ENCODE measurements around the gene ARHGAP6. TPM values are rescaled to one million over a fixed set of nuclear protein-coding genes. Genes with fewer than 3 reads are reported as not detected.

Gene ARHGAP6
- total RNA-seq, 6 donors from 2014 or later, result 14.4 to 40.9 (median 18.0) TPM

DNA sequence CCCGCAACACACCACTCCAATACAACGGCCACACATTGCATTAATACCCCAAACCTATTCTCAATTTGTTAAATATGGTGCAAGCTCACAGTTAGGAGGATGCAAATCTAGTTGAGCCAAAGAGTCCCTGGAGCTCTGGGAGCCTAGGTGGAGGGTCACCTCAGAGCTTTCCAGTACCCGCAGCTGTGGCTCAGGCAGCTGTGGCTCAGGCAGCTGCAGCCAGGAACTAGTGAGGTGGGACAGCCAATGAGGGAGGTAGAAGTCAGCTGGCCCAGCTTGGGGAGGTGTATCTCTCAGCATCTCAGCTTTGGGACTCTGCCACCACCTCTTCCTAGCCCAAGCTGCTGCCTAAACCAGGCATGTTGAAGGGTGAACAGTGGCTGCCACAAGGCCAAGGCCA lies 36.7 kb upstream of the ARHGAP6 start:
- no peaks in the 10 kb centered on the region for H3K27me3 ChIP-seq
- H3K27ac ChIP-seq, result no peak overlapping the region
- no peaks in the 10 kb centered on the region for H3K9me3 ChIP-seq
- TF ChIP-seq POLR2AphosphoS5 (IDR thresholded peaks at IDR 0.05) (no peak), POLR2A (IDR thresholded peaks at IDR 0.05) (no peak), EP300 (IDR thresholded peaks at IDR 0.05) (no peak)
- TF ChIP-seq, protein P1, sequence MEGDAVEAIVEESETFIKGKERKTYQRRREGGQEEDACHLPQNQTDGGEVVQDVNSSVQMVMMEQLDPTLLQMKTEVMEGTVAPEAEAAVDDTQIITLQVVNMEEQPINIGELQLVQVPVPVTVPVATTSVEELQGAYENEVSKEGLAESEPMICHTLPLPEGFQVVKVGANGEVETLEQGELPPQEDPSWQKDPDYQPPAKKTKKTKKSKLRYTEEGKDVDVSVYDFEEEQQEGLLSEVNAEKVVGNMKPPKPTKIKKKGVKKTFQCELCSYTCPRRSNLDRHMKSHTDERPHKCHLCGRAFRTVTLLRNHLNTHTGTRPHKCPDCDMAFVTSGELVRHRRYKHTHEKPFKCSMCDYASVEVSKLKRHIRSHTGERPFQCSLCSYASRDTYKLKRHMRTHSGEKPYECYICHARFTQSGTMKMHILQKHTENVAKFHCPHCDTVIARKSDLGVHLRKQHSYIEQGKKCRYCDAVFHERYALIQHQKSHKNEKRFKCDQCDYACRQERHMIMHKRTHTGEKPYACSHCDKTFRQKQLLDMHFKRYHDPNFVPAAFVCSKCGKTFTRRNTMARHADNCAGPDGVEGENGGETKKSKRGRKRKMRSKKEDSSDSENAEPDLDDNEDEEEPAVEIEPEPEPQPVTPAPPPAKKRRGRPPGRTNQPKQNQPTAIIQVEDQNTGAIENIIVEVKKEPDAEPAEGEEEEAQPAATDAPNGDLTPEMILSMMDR (IDR thresholded peaks at IDR 0.05), result no peak
- WGBS, 2 donors, result 84 to 100% methylated on average over 2 to 3 of the region's 3 CpGs
- H3K4me3 ChIP-seq, result no peak overlapping the region
- DNase-seq, result no peak
- no peaks in the 10 kb centered on the region for H3K36me3 ChIP-seq
- H3K4me1 ChIP-seq, result no peaks in the 10 kb centered on the region
- no peak for ATAC-seq (ENCODE audit: low FRiP score in 2 of 2)

DNA sequence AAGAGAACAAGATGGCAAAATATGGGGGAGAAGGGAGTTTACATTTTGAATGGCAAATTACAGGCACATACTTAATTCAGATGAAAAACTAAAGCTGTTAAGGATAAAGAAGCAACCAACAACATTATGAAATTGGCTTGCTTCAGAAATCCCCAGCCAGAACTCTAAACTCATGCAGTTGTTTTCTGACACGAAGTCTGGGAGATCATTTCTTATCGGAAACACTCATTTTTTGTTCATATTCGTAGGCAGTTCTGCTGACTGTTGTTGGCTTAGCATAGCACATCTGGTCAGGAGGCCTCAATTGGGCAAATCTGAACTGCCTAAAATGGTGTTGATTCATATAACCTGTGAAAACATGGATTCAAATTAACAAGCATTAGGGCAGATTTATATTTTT lies 33.0 kb upstream of the ARHGAP6 start:
- WGBS, 2 donors, result 72 to 100% methylated on average over 3 of the region's 3 CpGs
- no peak overlapping the region for H3K4me3 ChIP-seq
- H3K4me1 ChIP-seq, result no peaks in the 10 kb centered on the region
- ATAC-seq (ENCODE audit: low FRiP score in 2 of 2), result no peak
- no peaks in the 10 kb centered on the region for H3K27me3 ChIP-seq
- no peak overlapping the region for H3K27ac ChIP-seq
- no peaks in the 10 kb centered on the region for H3K36me3 ChIP-seq
- TF ChIP-seq POLR2A (IDR thresholded peaks at IDR 0.05) (no peak), POLR2AphosphoS5 (IDR thresholded peaks at IDR 0.05) (no peak)
- TF ChIP-seq, protein P1 (IDR thresholded peaks at IDR 0.05), result no peak
- H3K9me3 ChIP-seq, result no peaks in the 10 kb centered on the region
- no peak for DNase-seq

DNA sequence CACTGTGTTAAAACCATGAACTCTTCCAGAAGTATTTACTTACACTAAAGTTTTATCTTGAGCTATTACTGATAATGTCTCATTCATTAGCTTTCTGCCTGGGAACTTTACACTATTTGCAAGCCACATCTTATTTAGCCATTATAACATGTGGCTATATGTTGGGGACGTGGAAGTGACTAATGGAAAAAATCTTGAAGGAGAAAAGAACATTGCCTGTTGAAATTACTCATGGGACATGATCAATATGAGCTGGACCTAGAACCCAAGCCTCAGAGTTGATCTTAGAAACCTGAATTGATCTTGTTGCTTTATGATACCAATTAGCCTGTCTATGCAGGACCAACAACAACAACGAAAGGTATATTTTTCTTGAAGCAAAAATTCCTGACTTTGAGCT lies 22.5 kb upstream of the ARHGAP6 start:
- 70 to 73% methylated on average over 2 of the region's 2 CpGs for WGBS, 2 donors
- H3K4me3 ChIP-seq, result no peak overlapping the region

DNA sequence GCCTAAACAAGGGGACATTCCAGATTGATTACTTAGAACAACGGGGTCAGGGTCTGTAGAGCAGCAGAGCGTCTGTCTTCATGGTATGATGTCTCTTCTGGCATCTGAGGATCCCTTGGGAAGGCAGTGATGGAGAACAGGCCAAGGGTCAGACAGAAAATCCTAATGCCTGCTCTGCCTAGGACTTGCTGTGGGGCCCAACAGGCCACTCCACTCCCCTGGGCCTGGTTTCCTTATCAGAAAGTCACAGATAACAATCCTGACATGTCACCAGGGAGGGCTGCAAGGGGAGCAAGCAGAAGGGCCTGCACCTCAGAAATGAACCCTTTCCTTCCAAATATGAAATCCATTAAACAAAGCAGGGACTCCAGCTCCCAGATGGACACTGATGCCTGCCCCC lies 21.4 kb upstream of the ARHGAP6 start:
- Histone ChIP-seq H3K27me3 (no peaks in the 10 kb centered on the region), H3K36me3 (no peaks in the 10 kb centered on the region), H3K27ac (no peak overlapping the region), H3K9me3 (no peaks in the 10 kb centered on the region), H3K4me1 (no peaks in the 10 kb centered on the region), H3K4me3 (no peak overlapping the region)
- 60 to 61% methylated on average over 2 of the region's 2 CpGs for WGBS, 2 donors
- ATAC-seq (ENCODE audit: low FRiP score in 2 of 2) (no peak), DNase-seq (no peak)
- no peak for TF ChIP-seq POLR2A (IDR thresholded peaks at IDR 0.05)
- TF ChIP-seq, protein P1 (IDR thresholded peaks at IDR 0.05), result no peak
- TF ChIP-seq EP300 (IDR thresholded peaks at IDR 0.05), result no peak
- no peak for TF ChIP-seq POLR2AphosphoS5 (IDR thresholded peaks at IDR 0.05)

More for the DNA sequence above, 22.5 kb upstream of the ARHGAP6 start:
- no peak overlapping the region for H3K27ac ChIP-seq
- H3K27me3 ChIP-seq, result no peaks in the 10 kb centered on the region
- no peaks in the 10 kb centered on the region for H3K9me3 ChIP-seq
- no peak for DNase-seq
- TF ChIP-seq EP300 (IDR thresholded peaks at IDR 0.05), result no peak
- ATAC-seq (ENCODE audit: low FRiP score in 2 of 2), result no peak
- H3K36me3 ChIP-seq, result no peaks in the 10 kb centered on the region
- H3K4me1 ChIP-seq, result no peaks in the 10 kb centered on the region

DNA sequence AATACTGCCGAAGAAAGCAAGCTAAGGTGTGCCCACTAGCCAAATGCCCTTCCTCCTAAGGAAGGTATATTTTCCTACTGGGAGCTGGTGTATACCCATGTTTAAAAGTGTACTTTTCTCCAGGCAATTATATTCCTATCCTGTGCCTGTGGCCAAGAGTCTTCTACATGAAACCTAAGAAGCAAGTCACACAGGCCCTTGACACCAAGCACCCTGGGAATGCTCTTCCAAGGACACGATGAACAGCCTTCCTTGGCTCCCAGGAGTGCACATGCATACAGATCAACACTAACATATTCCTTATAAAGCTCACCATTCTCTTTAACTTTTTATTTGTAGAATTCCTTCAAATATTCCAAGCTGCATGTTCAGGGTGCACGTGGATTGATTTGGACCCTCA lies 17.3 kb upstream of the ARHGAP6 start:
- ATAC-seq (ENCODE audit: low FRiP score in 2 of 2), result no peak
- H3K9me3 ChIP-seq, result no peaks in the 10 kb centered on the region
- no peak overlapping the region for H3K27ac ChIP-seq
- H3K27me3 ChIP-seq, result no peaks in the 10 kb centered on the region
- H3K4me3 ChIP-seq, result no peak overlapping the region
- TF ChIP-seq POLR2A (IDR thresholded peaks at IDR 0.05), result no peak
- TF ChIP-seq EP300 (IDR thresholded peaks at IDR 0.05), result no peak
- no peak for TF ChIP-seq POLR2AphosphoS5 (IDR thresholded peaks at IDR 0.05)
- TF ChIP-seq, protein P1 (IDR thresholded peaks at IDR 0.05), result no peak
- DNase-seq, result no peak
- 83 to 84% methylated on average over 3 of the region's 3 CpGs for WGBS, 2 donors
- no peaks in the 10 kb centered on the region for H3K36me3 ChIP-seq
- H3K4me1 ChIP-seq, result no peaks in the 10 kb centered on the region

All from upper lobe of left lung (tissue), 6 donors.